ENCODE results near the gene IFNW1. TPM values are rescaled to one million over a fixed set of nuclear protein-coding genes. Genes with fewer than 3 reads are reported as not detected.
"Not testable (repeated sequence)": the region's sequence is repeated elsewhere in the genome, so short reads cannot be mapped to it uniquely, and the experiment has no call there.

IFNW1 gene
- total RNA-seq, 1 experiment from 2014 or later = not detected

- no peaks in the 10 kb centered on the region for H3K4me1 ChIP-seq (ENCODE audit: control insufficient read depth, insufficient read depth, low read length)
- POLR2A ChIA-PET = no interaction called here
- no peak overlapping the region for H3K27ac ChIP-seq (ENCODE audit: low read length)
- no peaks in the 10 kb centered on the region for H3K36me3 ChIP-seq (ENCODE audit: control insufficient read depth, insufficient read depth, low read length)
- intact Hi-C loops (cut with micrococcal nuclease; ENCODE audit: unreplicated experiment) = no loop called here
- H3K27me3 ChIP-seq (ENCODE audit: control insufficient read depth, insufficient read depth, low read length) = no peaks in the 10 kb centered on the region
- H3K9me3 ChIP-seq (ENCODE audit: control insufficient read depth, insufficient read depth, low read depth, low read length) = no peaks in the 10 kb centered on the region
- no peak for TF ChIP-seq TCF7L2 (IDR thresholded peaks at IDR 0.05; ENCODE audit: low read depth, low read length)
- TF ChIP-seq POLR2AphosphoS5 (IDR thresholded peaks at IDR 0.05; ENCODE audit: low read depth, low read length) = no peak
- CTCF ChIA-PET = no interaction called here
- ATAC-seq = no peak
- in situ Hi-C loops (cut with HindIII; ENCODE audit: low pct_unique_long_range_greater_than_20kb, low sequenced_read_pairs) = no loop called here
- no peak overlapping the region for H3K4me3 ChIP-seq (ENCODE audit: low read depth in 2 of 2, low read length in 2 of 2)
- BruUV-seq (replicated peaks) = no TSS peak
- no peak for DNase-seq (ENCODE audit: low read depth, low spot score)
Measured at GRCh38 chr9:21174671-21175070, 33.0 kb upstream of the IFNW1 start.

GRCh38 chr9:21172156-21172555 is 30.5 kb upstream of the IFNW1 start:
- POLR2A ChIA-PET = no interaction called here
- Histone ChIP-seq H3K4me1 (ENCODE audit: control insufficient read depth, insufficient read depth, low read length) (no peaks in the 10 kb centered on the region), H3K36me3 (ENCODE audit: control insufficient read depth, insufficient read depth, low read length) (no peaks in the 10 kb centered on the region), H3K27me3 (ENCODE audit: control insufficient read depth, insufficient read depth, low read length) (no peaks in the 10 kb centered on the region), H3K9me3 (ENCODE audit: control insufficient read depth, insufficient read depth, low read depth, low read length) (no peaks in the 10 kb centered on the region), H3K27ac (ENCODE audit: low read length) (no peak overlapping the region), H3K4me3 (ENCODE audit: low read depth in 2 of 2, low read length in 2 of 2) (no peak overlapping the region)
- no peak for DNase-seq (ENCODE audit: low read depth, low spot score)
- TF ChIP-seq CTCF (IDR thresholded peaks at IDR 0.05) (no peak), SIN3A (IDR thresholded peaks at IDR 0.05; ENCODE audit: borderline replicate concordance, insufficient read depth, low read depth, low read length) (no peak), TCF7L2 (IDR thresholded peaks at IDR 0.05; ENCODE audit: low read depth, low read length) (no peak), POLR2AphosphoS5 (IDR thresholded peaks at IDR 0.05; ENCODE audit: low read depth, low read length) (no peak)
- TF ChIP-seq, protein P1, sequence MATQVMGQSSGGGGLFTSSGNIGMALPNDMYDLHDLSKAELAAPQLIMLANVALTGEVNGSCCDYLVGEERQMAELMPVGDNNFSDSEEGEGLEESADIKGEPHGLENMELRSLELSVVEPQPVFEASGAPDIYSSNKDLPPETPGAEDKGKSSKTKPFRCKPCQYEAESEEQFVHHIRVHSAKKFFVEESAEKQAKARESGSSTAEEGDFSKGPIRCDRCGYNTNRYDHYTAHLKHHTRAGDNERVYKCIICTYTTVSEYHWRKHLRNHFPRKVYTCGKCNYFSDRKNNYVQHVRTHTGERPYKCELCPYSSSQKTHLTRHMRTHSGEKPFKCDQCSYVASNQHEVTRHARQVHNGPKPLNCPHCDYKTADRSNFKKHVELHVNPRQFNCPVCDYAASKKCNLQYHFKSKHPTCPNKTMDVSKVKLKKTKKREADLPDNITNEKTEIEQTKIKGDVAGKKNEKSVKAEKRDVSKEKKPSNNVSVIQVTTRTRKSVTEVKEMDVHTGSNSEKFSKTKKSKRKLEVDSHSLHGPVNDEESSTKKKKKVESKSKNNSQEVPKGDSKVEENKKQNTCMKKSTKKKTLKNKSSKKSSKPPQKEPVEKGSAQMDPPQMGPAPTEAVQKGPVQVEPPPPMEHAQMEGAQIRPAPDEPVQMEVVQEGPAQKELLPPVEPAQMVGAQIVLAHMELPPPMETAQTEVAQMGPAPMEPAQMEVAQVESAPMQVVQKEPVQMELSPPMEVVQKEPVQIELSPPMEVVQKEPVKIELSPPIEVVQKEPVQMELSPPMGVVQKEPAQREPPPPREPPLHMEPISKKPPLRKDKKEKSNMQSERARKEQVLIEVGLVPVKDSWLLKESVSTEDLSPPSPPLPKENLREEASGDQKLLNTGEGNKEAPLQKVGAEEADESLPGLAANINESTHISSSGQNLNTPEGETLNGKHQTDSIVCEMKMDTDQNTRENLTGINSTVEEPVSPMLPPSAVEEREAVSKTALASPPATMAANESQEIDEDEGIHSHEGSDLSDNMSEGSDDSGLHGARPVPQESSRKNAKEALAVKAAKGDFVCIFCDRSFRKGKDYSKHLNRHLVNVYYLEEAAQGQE (IDR thresholded peaks at IDR 0.05; ENCODE audit: insufficient read depth in 1 of 2, low read depth in 2 of 2, low read length in 1 of 2) = no peak
- CTCF ChIA-PET = no interaction called here
- no peak for ATAC-seq
- intact Hi-C loops (cut with micrococcal nuclease; ENCODE audit: unreplicated experiment) (no loop called here), in situ Hi-C loops (cut with HindIII; ENCODE audit: low pct_unique_long_range_greater_than_20kb, low sequenced_read_pairs) (no loop called here)
- no TSS peak for BruUV-seq (replicated peaks)

GRCh38 chr9:21171351-21171750 is 29.7 kb upstream of the IFNW1 start:
- TF ChIP-seq CTCF (IDR thresholded peaks at IDR 0.05) = no peak
- TF ChIP-seq, protein P1 (IDR thresholded peaks at IDR 0.05; ENCODE audit: insufficient read depth in 1 of 2, low read depth in 2 of 2, low read length in 1 of 2) = no peak
- no peak for TF ChIP-seq SIN3A (IDR thresholded peaks at IDR 0.05; ENCODE audit: borderline replicate concordance, insufficient read depth, low read depth, low read length)
- no peak for TF ChIP-seq POLR2AphosphoS5 (IDR thresholded peaks at IDR 0.05; ENCODE audit: low read depth, low read length)
- TF ChIP-seq TCF7L2 (IDR thresholded peaks at IDR 0.05; ENCODE audit: low read depth, low read length) = no peak
- DNase-seq (ENCODE audit: low read depth, low spot score) (no peak), ATAC-seq (no peak)
- no peaks in the 10 kb centered on the region for H3K36me3 ChIP-seq (ENCODE audit: control insufficient read depth, insufficient read depth, low read length)
- no peaks in the 10 kb centered on the region for H3K27me3 ChIP-seq (ENCODE audit: control insufficient read depth, insufficient read depth, low read length)
- H3K9me3 ChIP-seq (ENCODE audit: control insufficient read depth, insufficient read depth, low read depth, low read length) = no peaks in the 10 kb centered on the region
- no TSS peak for BruUV-seq (replicated peaks)
- H3K4me3 ChIP-seq (ENCODE audit: low read depth in 2 of 2, low read length in 2 of 2) = no peak overlapping the region
- in situ Hi-C loops (cut with HindIII; ENCODE audit: low pct_unique_long_range_greater_than_20kb, low sequenced_read_pairs) (no loop called here), intact Hi-C loops (cut with micrococcal nuclease; ENCODE audit: unreplicated experiment) (no loop called here)
- POLR2A ChIA-PET = no interaction called here
- H3K4me1 ChIP-seq (ENCODE audit: control insufficient read depth, insufficient read depth, low read length) = no peaks in the 10 kb centered on the region
- no peak overlapping the region for H3K27ac ChIP-seq (ENCODE audit: low read length)
- CTCF ChIA-PET = no interaction called here

- in situ Hi-C loops (cut with HindIII; ENCODE audit: low pct_unique_long_range_greater_than_20kb, low sequenced_read_pairs); DNase-seq (ENCODE audit: low read depth, low spot score); POLR2A ChIA-PET; intact Hi-C loops (cut with micrococcal nuclease; ENCODE audit: unreplicated experiment); BruUV-seq (replicated peaks); H3K4me1 ChIP-seq (ENCODE audit: control insufficient read depth, insufficient read depth, low read length); H3K27me3 ChIP-seq (ENCODE audit: control insufficient read depth, insufficient read depth, low read length); H3K9me3 ChIP-seq (ENCODE audit: control insufficient read depth, insufficient read depth, low read depth, low read length); H3K27ac ChIP-seq (ENCODE audit: low read length); CTCF ChIA-PET; H3K36me3 ChIP-seq (ENCODE audit: control insufficient read depth, insufficient read depth, low read length); H3K4me3 ChIP-seq (ENCODE audit: low read depth in 2 of 2, low read length in 2 of 2); ATAC-seq: not testable (repeated sequence)
Measured at GRCh38 chr9:21166560-21166959, 24.9 kb upstream of the IFNW1 start, which contains the start of gene IFNA21. IFNA21 (minus strand) TSS chr9:21166660; CDS start chr9:21166612, 48 bp downstream.
